GM18867 (cell line): ENCODE results near the gene RGS18.
"Not testable (repeated sequence)": the region's sequence is repeated elsewhere in the genome, so short reads cannot be mapped to it uniquely, and the experiment has no call there.

Experiments used
- ATAC-seq: cut with Tn5 transposase; IDR thresholded peaks from one replicate; pipeline ENCODE4 v1.9.1; 2021; ENCODE audit warnings: mild to moderate bottlenecking, moderate library complexity; ENCODE audit not compliant: unreplicated experiment

RGS18 gene

GRCh38 chr1:192165002-192165401, 6.7 kb downstream of the RGS18 start:
- ATAC-seq, result not testable (repeated sequence)

DNA sequence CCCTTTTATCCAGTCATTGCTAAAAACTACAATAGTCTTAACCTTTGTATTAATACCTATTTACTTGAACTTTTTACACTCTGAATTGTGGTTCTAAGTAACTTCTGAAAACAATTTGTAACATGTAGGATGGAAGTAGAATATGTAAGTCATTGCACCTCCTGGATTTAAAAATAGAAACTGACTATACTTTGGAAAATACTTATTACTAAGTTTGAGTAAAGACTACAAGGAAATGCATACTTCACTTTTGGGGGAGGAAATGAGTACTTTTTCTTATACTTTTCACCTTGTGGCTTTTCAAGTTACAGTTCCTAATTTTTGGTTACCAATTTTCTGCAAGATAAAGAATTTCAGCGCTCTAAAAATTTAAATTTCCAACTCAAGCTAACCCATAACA, 8.7 kb downstream of the RGS18 start:
- no peak for ATAC-seq

GRCh38 chr1:192167911-192168700, 9.8 kb downstream of the RGS18 start:
- no peak for ATAC-seq

DNA sequence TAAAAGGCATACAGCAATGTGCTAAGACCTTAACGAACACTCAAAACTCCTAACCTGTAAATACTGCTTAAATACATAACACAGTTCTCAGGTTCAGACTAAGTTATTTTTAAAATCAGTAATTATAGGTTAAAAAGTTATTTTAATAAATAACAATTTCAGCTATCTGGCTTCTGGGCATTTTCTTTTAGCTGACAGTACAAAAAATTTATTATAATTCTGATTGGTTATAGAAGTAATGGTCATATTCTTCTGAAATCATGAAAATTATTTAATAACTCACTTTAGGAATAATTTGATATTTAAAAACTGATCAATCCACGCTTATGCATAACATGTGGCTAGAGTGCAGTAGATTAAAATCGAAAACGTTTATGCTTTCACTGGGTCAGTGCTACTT, 10.7 kb downstream of the RGS18 start:
- ATAC-seq, result no peak

DNA sequence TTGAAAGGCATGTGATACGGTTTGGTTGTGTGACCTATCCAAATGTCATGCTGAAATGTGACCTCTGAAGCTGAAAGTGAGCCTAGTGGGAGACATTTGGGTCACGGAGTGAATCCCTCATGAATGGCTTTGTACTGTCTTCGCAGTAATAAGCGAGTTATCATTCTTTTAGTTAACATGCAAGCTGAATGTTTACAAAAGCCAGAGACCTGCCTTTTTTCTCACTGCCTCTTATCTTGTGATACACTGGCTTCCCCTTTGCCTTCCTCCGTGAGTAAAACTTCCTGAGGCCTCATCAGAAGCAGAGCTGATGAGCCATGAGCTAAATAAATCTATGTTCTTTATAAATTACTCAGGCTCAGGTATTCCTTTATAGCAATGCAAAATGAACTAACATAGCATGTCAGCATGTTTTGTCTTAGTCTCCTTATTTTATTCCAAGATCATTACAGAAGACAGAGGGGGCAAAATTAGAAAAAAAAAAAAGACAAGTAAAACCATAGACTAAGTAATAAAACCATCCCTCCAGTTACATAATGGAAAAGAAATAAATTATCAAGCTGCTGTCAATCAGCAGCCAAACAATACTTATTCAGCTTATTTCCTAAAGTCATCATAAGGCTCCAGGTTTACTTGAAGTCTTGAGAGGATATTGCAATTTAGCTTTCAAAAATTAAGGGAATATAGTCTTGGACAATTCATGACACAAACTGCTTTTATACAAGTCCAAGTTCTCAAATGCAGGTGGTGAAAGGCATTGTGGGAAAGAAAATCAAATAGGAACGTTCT, 12.1 kb downstream of the RGS18 start:
- no peak for ATAC-seq

DNA sequence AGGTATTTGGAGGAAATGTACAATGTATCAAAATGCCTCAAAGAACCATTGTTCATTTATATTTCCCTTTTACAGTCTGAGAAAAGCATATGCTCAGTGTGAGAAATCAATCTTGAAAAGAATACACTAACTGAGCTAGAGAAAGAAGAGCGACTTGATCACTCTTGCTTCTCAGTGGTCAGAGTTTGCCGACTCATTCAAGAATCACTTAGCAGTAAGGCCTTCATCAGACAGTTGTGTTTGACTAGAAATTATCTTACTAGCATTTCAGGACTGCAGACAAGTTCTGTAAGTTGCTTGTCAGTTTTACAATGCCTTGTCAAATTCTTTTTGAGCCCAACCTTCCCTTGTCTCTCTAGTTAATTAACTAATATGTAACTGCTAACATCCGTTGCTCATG, 12.9 kb downstream of the RGS18 start:
- ATAC-seq, result no peak

- ATAC-seq, result no peak
Measured at GRCh38 chr1:192175971-192176370, 17.7 kb downstream of the RGS18 start.

- no peak for ATAC-seq
Measured at GRCh38 chr1:192183788-192184187, 25.5 kb downstream of the RGS18 start.

GRCh38 chr1:192186197-192186596, 27.9 kb downstream of the RGS18 start:
- no peak for ATAC-seq

DNA sequence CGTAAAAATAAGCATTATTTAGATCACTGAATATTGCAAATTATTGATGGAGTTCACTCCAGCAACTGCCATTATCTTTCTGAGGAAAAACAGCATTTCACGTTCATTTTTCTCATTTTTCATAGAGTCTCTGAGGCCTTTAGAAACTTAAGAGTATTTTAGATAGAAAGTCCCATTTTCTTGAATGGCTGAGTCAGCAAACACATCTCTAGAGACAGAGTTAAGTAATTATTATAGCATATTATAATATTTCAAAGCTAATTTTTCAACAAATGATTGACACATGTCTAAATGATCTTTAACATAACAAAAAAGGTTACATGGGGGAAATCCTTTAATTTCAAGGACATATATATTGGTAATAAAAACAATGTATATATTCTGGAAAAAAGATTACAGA, 31.8 kb downstream of the RGS18 start:
- ATAC-seq, result no peak

DNA sequence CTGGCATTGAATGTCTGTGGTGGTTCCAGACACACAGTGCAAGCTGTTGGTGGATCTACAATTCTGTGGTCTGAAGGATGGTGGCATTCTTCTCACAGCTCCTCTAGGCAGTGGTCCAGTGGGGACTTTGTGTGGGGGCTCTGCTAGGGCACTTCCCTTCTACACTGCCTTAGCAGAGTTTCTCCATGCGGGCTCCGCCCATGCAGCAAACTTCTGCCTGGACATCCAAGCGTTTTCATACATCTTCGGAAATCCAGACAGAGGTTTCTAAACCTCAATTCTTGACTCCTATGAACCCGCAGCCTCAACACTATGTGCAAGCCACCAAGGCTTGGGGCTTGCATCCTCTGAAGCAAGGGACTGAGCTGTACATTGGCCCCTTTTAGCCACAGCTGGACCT, 43.0 kb downstream of the RGS18 start:
- no peak for ATAC-seq

GRCh38 chr1:192224396-192224795, 66.1 kb downstream of the RGS18 start:
- ATAC-seq, result no peak

- ATAC-seq, result no peak
Measured at GRCh38 chr1:192224846-192225245, 66.6 kb downstream of the RGS18 start.

GRCh38 chr1:192225266-192225665, 67.0 kb downstream of the RGS18 start:
- ATAC-seq, result no peak

DNA sequence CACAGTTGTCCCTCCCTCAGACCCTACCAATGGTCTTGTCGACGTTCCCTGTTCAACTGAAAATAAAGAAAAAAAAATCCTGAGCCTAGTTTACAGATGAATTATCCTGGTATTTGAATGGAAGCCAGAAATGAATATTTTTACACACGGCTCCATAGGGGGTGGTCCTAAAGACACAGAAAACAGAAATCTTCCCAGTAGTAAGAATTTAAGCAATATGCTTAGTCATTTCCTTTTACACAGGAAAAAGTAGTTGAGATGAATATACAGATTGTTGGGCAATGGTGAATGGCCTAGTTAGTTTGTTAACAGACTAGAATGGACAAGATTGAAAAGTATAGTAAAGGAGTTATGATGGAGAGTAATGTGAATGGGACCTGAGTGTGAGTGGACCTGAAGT, 67.4 kb downstream of the RGS18 start:
- no peak for ATAC-seq

GRCh38 chr1:192227330-192227729, 69.1 kb downstream of the RGS18 start:
- no peak for ATAC-seq

DNA sequence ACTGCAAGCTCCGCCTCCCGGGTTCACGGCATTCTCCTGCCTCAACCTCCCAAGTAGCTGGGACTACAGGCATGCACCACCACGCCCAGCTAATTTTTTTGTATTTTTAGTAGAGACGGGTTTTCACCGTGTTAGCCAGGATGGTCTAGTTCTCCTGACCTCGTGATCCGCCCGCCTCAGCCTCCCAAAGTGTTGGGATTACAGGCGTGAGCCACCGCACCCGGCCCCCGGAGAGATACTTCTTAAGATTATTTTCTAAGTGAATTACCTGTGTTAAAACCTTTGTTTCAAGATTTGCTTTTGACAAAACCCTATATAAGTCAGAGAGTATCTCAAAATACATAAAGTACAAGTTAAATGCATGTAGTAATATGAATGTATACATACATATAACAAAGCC, 69.7 kb downstream of the RGS18 start:
- ATAC-seq, result not testable (repeated sequence)

DNA sequence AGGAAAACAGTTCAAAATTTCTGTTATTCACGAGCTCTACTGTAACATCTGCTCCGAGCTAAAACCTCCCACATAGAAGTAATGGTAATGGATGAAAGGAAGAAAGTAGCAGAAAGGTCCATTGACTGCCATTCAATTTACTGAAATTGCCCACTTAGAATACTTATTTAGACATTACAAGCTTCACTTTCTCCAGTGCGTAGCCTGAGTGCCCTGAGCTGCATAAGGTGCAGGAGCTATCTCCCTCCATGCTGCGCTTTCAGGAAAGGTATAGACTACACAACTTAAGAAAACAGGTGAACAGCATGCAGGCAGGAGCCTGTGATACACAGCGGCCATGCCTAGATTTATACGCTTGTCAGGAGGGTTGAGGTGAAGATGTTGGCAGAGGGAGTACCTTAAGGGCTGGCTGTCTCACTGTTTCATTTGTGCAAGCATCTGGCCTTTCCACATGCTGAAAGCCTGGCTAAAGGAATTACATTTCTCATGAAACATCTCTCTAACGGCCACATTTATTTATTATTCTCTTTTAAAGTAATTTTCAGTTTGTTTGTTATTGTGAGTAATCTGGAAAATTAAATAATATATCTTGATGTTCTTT, 74.7 kb downstream of the RGS18 start:
- ATAC-seq, result no peak

DNA sequence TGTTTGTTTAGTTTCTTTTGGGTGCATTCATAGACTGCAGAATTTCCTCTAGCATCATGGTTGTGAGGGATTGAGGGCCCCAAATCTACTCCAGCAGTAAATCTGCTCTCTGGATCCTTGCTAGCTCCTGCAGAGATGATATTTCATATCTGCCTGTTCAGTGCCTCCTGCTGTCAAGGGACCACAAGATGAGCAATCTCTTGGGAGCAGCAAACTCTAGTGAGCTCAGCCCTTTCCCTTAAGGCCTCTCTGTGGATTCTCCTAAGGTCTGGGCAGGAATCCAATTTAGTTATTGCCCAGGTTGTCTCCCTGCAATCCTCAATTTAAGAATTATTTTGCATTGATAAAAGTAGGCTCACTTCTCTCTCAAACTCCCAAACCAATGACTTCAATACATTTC, 76.9 kb downstream of the RGS18 start:
- ATAC-seq, result no peak
